Adrenal gland (tissue), 5 donors: ENCODE data around the gene TLR6.

Experiments
- CTCF ChIP-seq, 6 experiments: fragments of 450-650 bp in 4 of 6; fragments of 200-600 bp in 2 of 6; sonication (generic) in 1 of 6; IDR thresholded peaks; 1 replicate in 5 of 6; 2 replicates in 1 of 6; pipeline versions ENCODE4 v1.5.1 to v1.8.0; 2016 to 2021; ENCODE audit warnings: antibody characterized with exemption in 6 of 6, mild to moderate bottlenecking in 2 of 6, moderate library complexity in 1 of 6
- POLR2A ChIP-seq, 2 donors: fragments of 450-650 bp; IDR thresholded peaks; one replicate each; pipeline ENCODE4 v1.6.1; 2017; ENCODE audit warnings: antibody characterized with exemption in 2 of 2, mild to moderate bottlenecking in 2 of 2, moderate library complexity in 1 of 2
- donor health status: DM: no; HTN: no; CAD: no.

- no peak for TF ChIP-seq CTCF (IDR thresholded peaks at IDR 0.05)
- TF ChIP-seq POLR2A (IDR thresholded peaks at IDR 0.05), result no peak
Measured at GRCh38 chr4:38818441-38818976, 38.1 kb downstream of the TLR6 start.
